Liver (tissue), 9 donors: ENCODE data around the gene NFE2L1. TPM values are rescaled to one million over a fixed set of nuclear protein-coding genes. Genes with fewer than 3 reads are reported as not detected.
A peak's percentile ranks its signal among the peaks of the same experiment; 100 is the strongest.

Experiments
- DNase-seq: peaks from one replicate; pipeline ENCODE4 v3.0.0-alpha.2; 2017; ENCODE audit warnings: low spot score
- H3K27ac ChIP-seq, 2 donors: one replicate each; pipeline ENCODE4 v1.7.0; 2013; ENCODE audit warnings: inconsistent platforms in 2 of 2, low read length in 2 of 2, control low read depth in 1 of 2, low read depth in 1 of 2, mild to moderate bottlenecking in 1 of 2
- H3K27me3 ChIP-seq, 4 donors: one replicate each; pipeline versions ENCODE4 v1.6.1 to v1.7.0; 2013; ENCODE audit warnings: low read length in 3 of 4, inconsistent platforms in 1 of 4, mild to moderate bottlenecking in 1 of 4, moderate library complexity in 1 of 4; ENCODE audit not compliant: control insufficient read depth in 4 of 4, insufficient read depth in 4 of 4
- H3K36me3 ChIP-seq, 4 donors: one replicate each; pipeline versions ENCODE4 v1.6.1 to v1.7.0; 2013; ENCODE audit warnings: low read length in 3 of 4, mild to moderate bottlenecking in 3 of 4, low read depth in 1 of 4, moderate library complexity in 1 of 4; ENCODE audit not compliant: control insufficient read depth in 4 of 4, insufficient read depth in 3 of 4
- H3K4me1 ChIP-seq, 4 donors: one replicate each; pipeline versions ENCODE4 v1.6.1 to v1.7.0; 2013; ENCODE audit warnings: low read length in 3 of 4, mild to moderate bottlenecking in 3 of 4, moderate library complexity in 1 of 4; ENCODE audit not compliant: control insufficient read depth in 4 of 4, insufficient read depth in 4 of 4
- H3K4me3 ChIP-seq, 3 donors: one replicate each; pipeline versions ENCODE4 v1.6.1 to v1.7.0; 2013; ENCODE audit warnings: low read length in 3 of 3, control low read depth in 1 of 3, low read depth in 1 of 3, mild to moderate bottlenecking in 1 of 3
- H3K9ac ChIP-seq, 2 donors: one replicate each; pipeline ENCODE4 v1.7.0; 2013; ENCODE audit warnings: low read length in 2 of 2, mild to moderate bottlenecking in 2 of 2, moderate library complexity in 2 of 2, control low read depth in 1 of 2, low read depth in 1 of 2
- H3K9me3 ChIP-seq, 4 donors: one replicate each; pipeline versions ENCODE4 v1.6.1 to v1.7.0; 2013; ENCODE audit warnings: low read length in 3 of 4; ENCODE audit not compliant: control insufficient read depth in 4 of 4
- ATF3 ChIP-seq: IDR thresholded peaks from 2 replicates; pipeline ENCODE4 v1.6.1; 2016; ENCODE audit warnings: antibody characterized with exemption
- CTCF ChIP-seq: fragments of 150-350 bp; IDR thresholded peaks from 2 replicates; pipeline ENCODE4 v1.5.1; 2017; ENCODE audit warnings: improper control_type of control experiment, low read depth, low read length; ENCODE audit not compliant: missing input control
- EGR1 ChIP-seq, 2 donors: IDR thresholded peaks; 2 replicates each; pipeline ENCODE4 v1.6.1; 2016 to 2018; ENCODE audit warnings: antibody characterized with exemption in 2 of 2, low read depth in 2 of 2
- FOXA1 ChIP-seq: IDR thresholded peaks from 2 replicates; pipeline ENCODE4 v1.6.1; 2016; ENCODE audit warnings: antibody characterized with exemption
- FOXA2 ChIP-seq: IDR thresholded peaks from 2 replicates; pipeline ENCODE4 v1.6.1; 2016; ENCODE audit warnings: antibody characterized with exemption
- GABPA ChIP-seq, 2 donors: IDR thresholded peaks in 1 of 2; conservative IDR thresholded peaks in 1 of 2; 2 replicates each; pipeline ENCODE4 v1.6.1; 2016; ENCODE audit warnings: antibody characterized with exemption in 2 of 2, mild to moderate bottlenecking in 1 of 2, moderate library complexity in 1 of 2
- HNF4A ChIP-seq, 2 donors: conservative IDR thresholded peaks; 2 replicates each; pipeline ENCODE4 v1.6.1; 2016; ENCODE audit warnings: antibody characterized with exemption in 2 of 2, mild to moderate bottlenecking in 2 of 2
- JUND ChIP-seq, 2 donors: IDR thresholded peaks; 2 replicates each; pipeline ENCODE4 v1.6.1; 2016; ENCODE audit warnings: antibody characterized with exemption in 2 of 2
- MAX ChIP-seq: IDR thresholded peaks from 2 replicates; pipeline ENCODE4 v1.6.1; 2016; ENCODE audit warnings: antibody characterized with exemption
- NR2F2 ChIP-seq: IDR thresholded peaks from 2 replicates; pipeline ENCODE4 v1.6.1; 2016; ENCODE audit warnings: antibody characterized with exemption
- REST ChIP-seq: IDR thresholded peaks from 2 replicates; pipeline ENCODE4 v1.6.1; 2016; ENCODE audit warnings: antibody characterized with exemption, mild to moderate bottlenecking
- RXRA ChIP-seq, 2 donors: IDR thresholded peaks; 2 replicates each; pipeline ENCODE4 v1.6.1; 2017 to 2018; ENCODE audit warnings: antibody characterized with exemption in 2 of 2, mild to moderate bottlenecking in 1 of 2
- SP1 ChIP-seq: IDR thresholded peaks from 2 replicates; pipeline ENCODE4 v1.6.1; 2018; ENCODE audit warnings: antibody characterized with exemption, mild to moderate bottlenecking
- TAF1 ChIP-seq: conservative IDR thresholded peaks from 2 replicates; pipeline ENCODE4 v1.6.1; 2016; ENCODE audit warnings: antibody characterized with exemption, mild to moderate bottlenecking
- YY1 ChIP-seq: IDR thresholded peaks from 2 replicates; pipeline ENCODE4 v1.6.1; 2016; ENCODE audit warnings: antibody characterized with exemption, mild to moderate bottlenecking
- ZBTB33 ChIP-seq: IDR thresholded peaks from 2 replicates; pipeline ENCODE4 v1.6.1; 2016; ENCODE audit warnings: antibody characterized with exemption
- WGBS: extraction: QIAGEN DNeasy Blood & Tissue Kit; methylation state at CpG from one replicate; pipeline ENCODE4 v1.1.7; 2013; 5-methylcytosine and 5-hydroxymethylcytosine counted together
- polyA plus RNA-seq, 2 donors: library from polyadenylated mRNA; stranded (reverse) in 1 of 2; unstranded in 1 of 2; fragments of 200-250 nt in 1 of 2; fragments of >200 nt in 1 of 2; fragmentation: Nextera tagmentation in 1 of 2; extraction: Ambion mirVana in 1 of 2; gene quantifications; one replicate each; pipeline versions ENCODE4 v1.2.1 to v1.2.3, GENCODE V29; 2013 to 2015
- total RNA-seq, 2 donors: library from RNA; depleted of rRNA; stranded (reverse); fragments of >200 nt; gene quantifications; one replicate each; pipeline ENCODE4 v1.2.3, GENCODE V29; 2014
- donor health status: healthy.
- donor health status: healthy.
- donor health status: healthy.
- donor health status: healthy.
- donor health status: healthy.

The NFE2L1 gene
- total RNA-seq: 10 to 100 TPM; 37.5 to 79.5 TPM
- 10 to 100 TPM; 14.3 to 77.7 TPM for polyA plus RNA-seq

- H3K27ac ChIP-seq: peak within 1 kb of the TSS; percentile 93 to 99
- H3K9me3 ChIP-seq: no peaks in the 10 kb centered on the region
- whole genome bisulfite sequencing: under 1% methylated on average over 47 of the region's 47 CpGs
- H3K27me3 ChIP-seq: no peaks in the 10 kb centered on the region
- peaks cover 19 to 46% (median 34%) of the 10 kb centered on the region in 4 donors for H3K4me1 ChIP-seq
- H3K4me3 ChIP-seq: peak within 1 kb of the TSS; percentile 73 to 94 (median 92)
- DNase-seq: peak; percentile 95
- TF ChIP-seq ZBTB33 (peak; percentile 61), NR2F2 (no peak), JUND (IDR thresholded peaks at IDR 0.05) (peak; percentile 20 to 52), SP1 (peak; percentile 84), RXRA (IDR thresholded peaks at IDR 0.05) (peak; percentile 22 to 31), YY1 (peak; percentile 100), GABPA (IDR thresholded peaks at IDR 0.05 in 1 of 2, conservative IDR thresholded peaks at IDR 0.05 in 1 of 2) (peak; percentile 53 to 86), TAF1 (peak; percentile 89), FOXA2 (peak; percentile 6), REST (peak; percentile 84), HNF4A (conservative IDR thresholded peaks at IDR 0.05) (peak in 1 of 2 donors; percentile 27), CTCF (no peak), ATF3 (no peak), FOXA1 (no peak), MAX (peak; percentile 94), EGR1 (IDR thresholded peaks at IDR 0.05; ENCODE audit: low read depth in 2 of 2) (peak in 1 of 2 donors; percentile 23)
- H3K9ac ChIP-seq: peak within 1 kb of the TSS; percentile 79 to 98
- H3K36me3 ChIP-seq: peaks cover 0 to 4% (median 0%) of the 10 kb centered on the region in 4 donors
Measured at GRCh38 chr17:48047741-48048383, at the start of gene NFE2L1. Gene NFE2L1 (plus strand): TSS chr17:48048359. CDS start chr17:48051119, 2,760 bp downstream.
